GM23338 (cell line): ENCODE measurements around the gene SLCO3A1. TPM values are rescaled to one million over a fixed set of nuclear protein-coding genes. Genes with fewer than 3 reads are reported as not detected.

Experiments
- ATAC-seq: fragments of 200-7000 bp; cut with Tn5 transposase; 3 replicates; pipeline ENCODE4 v1.9.1; 2020
- DNase-seq: peaks from one replicate; pipeline ENCODE4 v3.0.0-alpha.2; 2015; ENCODE audit warnings: low spot score
- H2AFZ ChIP-seq: fragments of 200-600 bp; sonication (generic); 2 replicates; pipeline ENCODE4 v1.8.0; 2016; ENCODE audit warnings: antibody characterized with exemption, mild to moderate bottlenecking, moderate library complexity
- H3F3A ChIP-seq: fragments of 200-600 bp; sonication (generic); replicated peaks from 2 replicates; pipeline ENCODE4 v1.8.0; 2017; ENCODE audit warnings: antibody characterized with exemption, mixed run types, low read depth
- H3K27ac ChIP-seq: fragments of 200-600 bp; sonication (generic); 2 replicates; pipeline ENCODE4 v1.6.1; 2016; ENCODE audit warnings: low read depth
- H3K27me3 ChIP-seq: fragments of 200-600 bp; sonication (generic); 2 replicates; pipeline ENCODE4 v1.8.0; 2016; ENCODE audit warnings: mild to moderate bottlenecking, mixed run types, moderate library complexity; ENCODE audit not compliant: insufficient read depth
- H3K36me3 ChIP-seq: fragments of 200-600 bp; sonication (generic); 2 replicates; pipeline ENCODE4 v1.8.0; 2016; ENCODE audit warnings: mild to moderate bottlenecking; ENCODE audit not compliant: insufficient read depth
- H3K4me1 ChIP-seq: fragments of 200-600 bp; sonication (generic); 2 replicates; pipeline ENCODE4 v1.8.0; 2016; ENCODE audit warnings: mild to moderate bottlenecking, moderate library complexity; ENCODE audit not compliant: insufficient read depth
- H3K4me2 ChIP-seq: fragments of 200-600 bp; sonication (generic); 2 replicates; pipeline ENCODE4 v1.7.1; 2017; ENCODE audit warnings: mixed run types
- H3K4me3 ChIP-seq: fragments of 200-600 bp; sonication (generic); 2 replicates; pipeline ENCODE4 v1.6.1; 2016; ENCODE audit warnings: mixed run types
- H3K79me2 ChIP-seq: fragments of 200-600 bp; sonication (generic); replicated peaks from 2 replicates; pipeline ENCODE4 v1.8.0; 2017; ENCODE audit warnings: mild to moderate bottlenecking; ENCODE audit not compliant: insufficient read depth
- H3K9me2 ChIP-seq: fragments of 200-600 bp; sonication (generic); 2 replicates; pipeline ENCODE4 v1.8.0; 2017; ENCODE audit not compliant: insufficient read depth
- H4K20me1 ChIP-seq: fragments of 200-600 bp; sonication (generic); replicated peaks from 2 replicates; pipeline ENCODE4 v1.8.0; 2017; ENCODE audit warnings: mild to moderate bottlenecking; ENCODE audit not compliant: insufficient read depth
- H3K27ac Mint-ChIP-seq: 2 replicates; pipeline ENCODE4 v1.8.0; 2020; ENCODE audit warnings: inconsistent platforms, mild to moderate bottlenecking, moderate library complexity, mixed read lengths
- H3K27me3 Mint-ChIP-seq: 3 replicates; pipeline ENCODE4 v1.8.0; 2022; ENCODE audit warnings: low read depth, mild to moderate bottlenecking, moderate library complexity, mixed read lengths, inconsistent platforms; ENCODE audit not compliant: insufficient read depth, poor library complexity
- H3K36me3 Mint-ChIP-seq: 3 replicates; pipeline ENCODE4 v1.8.0; 2021; ENCODE audit warnings: low read depth, mild to moderate bottlenecking, inconsistent platforms, moderate library complexity, mixed read lengths
- H3K4me1 Mint-ChIP-seq: 3 replicates; pipeline ENCODE4 v1.8.0; 2020; ENCODE audit warnings: mild to moderate bottlenecking, inconsistent platforms, mixed read lengths
- H3K4me3 Mint-ChIP-seq: 3 replicates; pipeline ENCODE4 v1.8.0; 2021; ENCODE audit warnings: moderate library complexity, mild to moderate bottlenecking, inconsistent platforms, mixed read lengths
- H3K9me3 Mint-ChIP-seq: 3 replicates; pipeline ENCODE4 v1.8.0; 2020; ENCODE audit warnings: moderate library complexity, mild to moderate bottlenecking, inconsistent platforms, mixed read lengths
- CREB1 ChIP-seq: fragments of 250-450 bp; sonication (Bioruptor Pico); IDR thresholded peaks from 2 replicates; pipeline ENCODE4 v1.5.0; 2020; ENCODE audit warnings: low read depth, mild to moderate bottlenecking, moderate library complexity
- CTCF ChIP-seq, 2 experiments: fragments of 200-600 bp in 1 of 2; sonication (generic) in 1 of 2; conservative IDR thresholded peaks; 2 replicates each; pipeline versions ENCODE4 v1.5.1 to v1.6.1; 2016 to 2017; ENCODE audit warnings: antibody characterized with exemption in 2 of 2, low read depth in 2 of 2, mild to moderate bottlenecking in 2 of 2, moderate library complexity in 1 of 2
- EZH2phosphoT487 ChIP-seq: fragments of 200-600 bp; sonication (generic); IDR thresholded peaks from one replicate; pipeline ENCODE4 v1.8.1; 2018; ENCODE audit warnings: antibody characterized with exemption; ENCODE audit not compliant: unreplicated experiment
- JUNB ChIP-seq: IDR thresholded peaks from one replicate; pipeline ENCODE4 v1.6.1; 2016; ENCODE audit warnings: antibody characterized with exemption; ENCODE audit not compliant: unreplicated experiment
- NANOG ChIP-seq: IDR thresholded peaks from 2 replicates; pipeline ENCODE4 v1.6.1; 2016; ENCODE audit warnings: antibody characterized with exemption, borderline replicate concordance
- POLR2AphosphoS5 ChIP-seq: IDR thresholded peaks from 2 replicates; pipeline ENCODE4 v1.6.1; 2016; ENCODE audit warnings: antibody characterized with exemption, low read depth
- STAT1 ChIP-seq: IDR thresholded peaks from one replicate; pipeline ENCODE4 v1.6.1; 2016; ENCODE audit warnings: antibody characterized with exemption; ENCODE audit not compliant: unreplicated experiment
- ZNF114 ChIP-seq: fragments of 250-450 bp; sonication (Bioruptor Pico); IDR thresholded peaks from 2 replicates; pipeline ENCODE4 v1.5.0; 2020; ENCODE audit warnings: mild to moderate bottlenecking, moderate library complexity
- ZNF331 ChIP-seq: fragments of 250-450 bp; sonication (Bioruptor Pico); IDR thresholded peaks from 2 replicates; pipeline ENCODE4 v1.5.0; 2020; ENCODE audit warnings: low read depth, mild to moderate bottlenecking, moderate library complexity
- polyA plus RNA-seq: library from polyadenylated mRNA; unstranded; fragments of >200 nt; fragmentation: Nextera tagmentation; extraction: Ambion mirVana; gene quantifications from 2 replicates; pipeline ENCODE4 v1.2.1, GENCODE V29; 2016
- total RNA-seq: library from RNA; depleted of rRNA; stranded (reverse); fragments of >200 nt; shearing (Covaris generic); gene quantifications from 2 replicates; pipeline ENCODE4 v1.2.3, GENCODE V29; 2014
- TF ChIP-seq, protein P1 (sequence below): IDR thresholded peaks from one replicate; pipeline ENCODE4 v1.6.1; 2018; ENCODE audit warnings: antibody characterized with exemption; ENCODE audit not compliant: unreplicated experiment

SLCO3A1 gene
- total and polyA plus RNA-seq, 2 experiments from 2014 or later, result 7.3 to 9.4 TPM

GRCh38 chr15:92044203-92044909 is 190.8 kb downstream of the SLCO3A1 start:
- Mint-ChIP-seq H3K36me3 (no peaks in the 10 kb centered on the region), H3K9me3 (peaks cover 5% of the 10 kb centered on the region; the same call in 2 of the 3 replicates), H3K27me3 (peaks cover 4% of the 10 kb centered on the region), H3K27ac (no peak overlapping the region), H3K4me3 (no peak overlapping the region), H3K4me1 (peaks cover 2% of the 10 kb centered on the region; the same call in 1 of the 3 replicates)
- Histone ChIP-seq H3K79me2 (no peaks in the 10 kb centered on the region), H3K27ac (no peak overlapping the region), H2AFZ (no peak overlapping the region), H3K9me2 (0 out of 2 replicates have a peak, but pooled peaks cover 6% of the 10 kb centered on the region), H3K4me1 (no peaks in the 10 kb centered on the region), H3K36me3 (no peaks in the 10 kb centered on the region), H3K27me3 (no peaks in the 10 kb centered on the region), H3F3A (no peaks in the 10 kb centered on the region), H3K4me3 (no peak overlapping the region), H3K4me2 (no peak overlapping the region), H4K20me1 (no peaks in the 10 kb centered on the region)
- ATAC-seq (no peak), DNase-seq (no peak)
- no peak for TF ChIP-seq POLR2AphosphoS5
- no peak for TF ChIP-seq CREB1 (CRISPR knock-in tag)
- no peak for TF ChIP-seq NANOG
- no peak for TF ChIP-seq EZH2phosphoT487
- TF ChIP-seq JUNB, result no peak
- TF ChIP-seq STAT1, result no peak
- TF ChIP-seq CTCF (conservative IDR thresholded peaks at IDR 0.05; ENCODE audit: low read depth in 2 of 2), result no peak
- no peak for TF ChIP-seq ZNF114 (CRISPR knock-in tag)

DNA sequence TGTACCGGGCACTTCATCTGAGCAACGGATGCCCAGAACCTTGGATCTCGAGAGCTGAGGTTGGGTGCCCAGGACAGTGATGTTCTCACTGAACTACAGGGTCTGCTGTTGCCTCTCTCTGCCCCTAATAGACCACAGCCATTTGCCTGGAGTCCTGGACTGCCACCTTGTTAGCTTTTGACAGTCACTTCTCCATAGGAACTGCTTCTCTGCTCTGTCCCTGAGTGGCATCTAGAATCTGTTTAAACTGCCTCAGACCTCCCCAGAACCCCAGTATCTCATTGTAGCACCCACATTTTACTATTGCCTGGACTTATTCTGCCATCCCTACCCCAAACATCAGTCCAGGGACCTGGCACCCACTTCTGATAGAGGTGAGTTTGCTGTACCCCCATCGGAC is 194.4 kb downstream of the SLCO3A1 start:
- H2AFZ ChIP-seq, result no peak overlapping the region
- Mint-ChIP-seq H3K27ac (no peak overlapping the region), H3K4me3 (no peak overlapping the region), H3K4me1 (no peaks in the 10 kb centered on the region), H3K9me3 (no peaks in the 10 kb centered on the region), H3K27me3 (peaks cover 4% of the 10 kb centered on the region), H3K36me3 (no peaks in the 10 kb centered on the region)
- H3K4me1 ChIP-seq, result no peaks in the 10 kb centered on the region
- no peaks in the 10 kb centered on the region for H3F3A ChIP-seq
- H3K4me2 ChIP-seq, result no peak overlapping the region
- ATAC-seq (no peak), DNase-seq (no peak)
- H3K79me2 ChIP-seq, result no peaks in the 10 kb centered on the region
- no peak overlapping the region for H3K4me3 ChIP-seq
- H3K27ac ChIP-seq, result no peak overlapping the region
- no peaks in the 10 kb centered on the region for H3K9me2 ChIP-seq
- no peaks in the 10 kb centered on the region for H4K20me1 ChIP-seq
- no peaks in the 10 kb centered on the region for H3K36me3 ChIP-seq
- TF ChIP-seq ZNF114 (CRISPR knock-in tag) (no peak), ZNF331 (CRISPR knock-in tag) (no peak), STAT1 (no peak), POLR2AphosphoS5 (no peak)
- TF ChIP-seq, protein P1, sequence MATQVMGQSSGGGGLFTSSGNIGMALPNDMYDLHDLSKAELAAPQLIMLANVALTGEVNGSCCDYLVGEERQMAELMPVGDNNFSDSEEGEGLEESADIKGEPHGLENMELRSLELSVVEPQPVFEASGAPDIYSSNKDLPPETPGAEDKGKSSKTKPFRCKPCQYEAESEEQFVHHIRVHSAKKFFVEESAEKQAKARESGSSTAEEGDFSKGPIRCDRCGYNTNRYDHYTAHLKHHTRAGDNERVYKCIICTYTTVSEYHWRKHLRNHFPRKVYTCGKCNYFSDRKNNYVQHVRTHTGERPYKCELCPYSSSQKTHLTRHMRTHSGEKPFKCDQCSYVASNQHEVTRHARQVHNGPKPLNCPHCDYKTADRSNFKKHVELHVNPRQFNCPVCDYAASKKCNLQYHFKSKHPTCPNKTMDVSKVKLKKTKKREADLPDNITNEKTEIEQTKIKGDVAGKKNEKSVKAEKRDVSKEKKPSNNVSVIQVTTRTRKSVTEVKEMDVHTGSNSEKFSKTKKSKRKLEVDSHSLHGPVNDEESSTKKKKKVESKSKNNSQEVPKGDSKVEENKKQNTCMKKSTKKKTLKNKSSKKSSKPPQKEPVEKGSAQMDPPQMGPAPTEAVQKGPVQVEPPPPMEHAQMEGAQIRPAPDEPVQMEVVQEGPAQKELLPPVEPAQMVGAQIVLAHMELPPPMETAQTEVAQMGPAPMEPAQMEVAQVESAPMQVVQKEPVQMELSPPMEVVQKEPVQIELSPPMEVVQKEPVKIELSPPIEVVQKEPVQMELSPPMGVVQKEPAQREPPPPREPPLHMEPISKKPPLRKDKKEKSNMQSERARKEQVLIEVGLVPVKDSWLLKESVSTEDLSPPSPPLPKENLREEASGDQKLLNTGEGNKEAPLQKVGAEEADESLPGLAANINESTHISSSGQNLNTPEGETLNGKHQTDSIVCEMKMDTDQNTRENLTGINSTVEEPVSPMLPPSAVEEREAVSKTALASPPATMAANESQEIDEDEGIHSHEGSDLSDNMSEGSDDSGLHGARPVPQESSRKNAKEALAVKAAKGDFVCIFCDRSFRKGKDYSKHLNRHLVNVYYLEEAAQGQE, result no peak
- H3K27me3 ChIP-seq, result no peaks in the 10 kb centered on the region
